ENCODE measurements around the gene BAHCC1. TPM values are rescaled to one million over a fixed set of nuclear protein-coding genes. Genes with fewer than 3 reads are reported as not detected.

Gene BAHCC1
- total and polyA plus RNA-seq, 9 of the 15 experiments (the other 6 are each of a cell fraction or from before 2014, with no cell fraction given), result 0.14 to 26.9 (median 5.0) TPM

GRCh38 chr17:81448950-81449349, 53.7 kb downstream of the BAHCC1 start:
- POLR2A ChIA-PET, result interaction anchor here (0.9 to 1.2 kb wide), 2 partner anchors 10 to 60 kb away, joined by 3 read pairs; no protein-coding TSS in a partner anchor
- Histone ChIP-seq H2AFZ (ENCODE audit: low read depth, low read length) (no peak overlapping the region), H3K36me3 (ENCODE audit: control insufficient read depth, insufficient read depth, low read length) (no peaks in the 10 kb centered on the region), H3K9me1 (ENCODE audit: control insufficient read depth, insufficient read depth, low read length) (no peaks in the 10 kb centered on the region), H3K4me2 (ENCODE audit: insufficient read depth, low read length) (no peak overlapping the region), H3K27ac (ENCODE audit: extremely low read depth, low read depth, low read length) (no peak overlapping the region), H3K9me3 (replicated peaks; ENCODE audit: control insufficient read depth, insufficient read depth, low read depth, low read length) (no peaks in the 10 kb centered on the region), H3K4me1 (replicated peaks in 1 of 2; ENCODE audit: control insufficient read depth in 2 of 2, insufficient read depth in 2 of 2, low read length in 2 of 2) (peaks cover 0 to 71% of the 10 kb centered on the region in 2 experiments; a peak in 2 of 5 replicates), H3K27me3 (ENCODE audit: control insufficient read depth in 2 of 2, insufficient read depth in 2 of 2, low read length in 2 of 2) (no peaks in the 10 kb centered on the region), H3K4me3 (no peak overlapping the region), H4K20me1 (replicated peaks; ENCODE audit: control insufficient read depth, insufficient read depth, low read length) (no peaks in the 10 kb centered on the region), H3K9ac (ENCODE audit: insufficient read depth in 1 of 2, low read depth in 2 of 2, low read length in 2 of 2) (no peak overlapping the region), H3K79me2 (ENCODE audit: control insufficient read depth, insufficient read depth, low read length) (no peaks in the 10 kb centered on the region)
- in situ Hi-C loops (cut with MboI) (no loop called here), intact Hi-C loops (cut with micrococcal nuclease) (no loop called here)
- WGBS (ENCODE audit: insufficient coverage, low coverage, missing lambda C conversion rate), result 54% methylated on average over 12 of the region's 12 CpGs
- CTCF ChIA-PET (ENCODE audit: low intra/inter-chr PET ratio), result no interaction called here
- BruUV-seq (replicated peaks), result no TSS peak
- no peak for FAIRE-seq
- no peak for DNase-seq (ENCODE audit: extremely low read depth in 1 of 4, low spot score in 3 of 4)
- no peak for ATAC-seq
- no peak for TF ChIP-seq RBM15 (IDR thresholded peaks at IDR 0.05; ENCODE audit: insufficient read depth, low read length)
- TF ChIP-seq BACH1 (tag; IDR thresholded peaks at IDR 0.05), result no peak
- TF ChIP-seq PRDM10 (IDR thresholded peaks at IDR 0.05; ENCODE audit: partially characterized antibody), result no peak
- peak; percentile 64; the same call in 1 of the 2 replicates for TF ChIP-seq ZBTB7A (IDR thresholded peaks at IDR 0.05; ENCODE audit: borderline replicate concordance, control insufficient read depth, low read depth, low read length)
- TF ChIP-seq ZNF24 (IDR thresholded peaks at IDR 0.05), result no peak
